GM19463 (cell line): ENCODE results near the gene NACAD.

Experiments used
- ATAC-seq: cut with Tn5 transposase; IDR thresholded peaks from one replicate; pipeline ENCODE4 v1.9.1; 2021; ENCODE audit warnings: mild to moderate bottlenecking, moderate library complexity; ENCODE audit not compliant: unreplicated experiment

NACAD gene

DNA sequence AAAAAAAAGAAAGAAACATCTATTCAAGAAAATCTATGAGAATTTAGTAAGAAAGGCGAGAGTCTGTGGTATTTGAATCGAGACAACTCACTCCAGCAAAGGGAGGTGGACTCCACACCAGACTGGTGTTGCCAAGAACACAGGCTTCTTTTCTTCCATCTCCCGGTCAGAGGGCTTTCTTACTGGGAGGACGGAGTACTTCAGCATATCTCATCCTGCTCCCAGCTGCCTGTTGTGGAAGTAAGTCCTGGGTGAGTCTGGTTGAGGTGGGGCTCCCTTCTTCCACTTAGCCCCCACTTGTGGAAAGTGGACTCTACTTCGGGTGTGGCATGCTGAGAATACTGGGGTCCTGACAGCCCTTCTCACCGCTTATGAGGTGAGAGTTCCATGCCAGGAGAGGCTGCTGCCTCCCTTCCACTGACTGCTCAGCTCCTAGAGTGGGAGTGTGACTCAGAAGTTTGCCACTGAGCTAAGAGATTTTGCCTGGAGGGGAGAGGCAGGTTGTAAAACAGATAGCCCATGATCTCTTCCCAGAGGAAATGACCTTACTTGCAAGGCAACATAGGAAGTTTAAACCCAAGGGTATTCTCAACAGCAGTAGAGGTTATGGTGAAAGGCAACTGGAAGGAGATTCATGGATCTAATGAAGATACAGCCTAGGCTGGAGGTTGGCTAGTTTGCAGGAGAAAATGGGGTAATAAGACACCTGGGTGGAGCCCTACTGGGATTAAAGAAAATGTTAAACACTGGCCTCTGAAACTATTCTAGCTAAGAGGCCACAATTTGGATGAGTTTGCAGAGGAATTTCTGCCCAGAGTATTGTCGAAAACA, 3.5 kb upstream of the NACAD start:
- ATAC-seq = no peak

DNA sequence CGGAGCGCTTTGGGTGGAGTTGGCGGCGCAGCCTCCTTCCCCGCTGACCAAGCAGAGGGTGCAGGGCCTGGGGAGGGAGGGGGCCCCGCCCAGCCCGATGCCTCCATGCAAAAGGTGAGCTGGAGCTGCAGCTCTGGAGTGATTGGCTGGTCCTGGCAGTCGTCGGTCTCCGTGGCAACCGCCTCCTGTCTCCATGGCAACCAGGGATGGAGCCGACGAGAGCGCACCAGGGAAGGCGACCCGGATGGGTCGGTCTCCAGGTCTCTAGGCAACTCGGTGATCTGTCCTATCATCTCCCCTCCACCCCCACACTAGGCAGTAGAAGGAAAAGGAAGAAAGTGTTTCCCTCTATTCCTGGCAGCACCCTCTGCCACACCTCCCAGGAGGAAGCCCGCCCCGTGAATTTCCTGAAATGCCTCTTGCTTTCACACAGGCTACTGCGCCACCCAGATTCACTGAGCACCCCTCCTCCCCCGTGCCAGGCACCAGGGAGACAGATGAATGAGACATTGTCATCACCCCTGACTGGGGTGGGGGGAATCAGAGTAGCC, 647 bp upstream of the NACAD start:
- no peak for ATAC-seq

DNA sequence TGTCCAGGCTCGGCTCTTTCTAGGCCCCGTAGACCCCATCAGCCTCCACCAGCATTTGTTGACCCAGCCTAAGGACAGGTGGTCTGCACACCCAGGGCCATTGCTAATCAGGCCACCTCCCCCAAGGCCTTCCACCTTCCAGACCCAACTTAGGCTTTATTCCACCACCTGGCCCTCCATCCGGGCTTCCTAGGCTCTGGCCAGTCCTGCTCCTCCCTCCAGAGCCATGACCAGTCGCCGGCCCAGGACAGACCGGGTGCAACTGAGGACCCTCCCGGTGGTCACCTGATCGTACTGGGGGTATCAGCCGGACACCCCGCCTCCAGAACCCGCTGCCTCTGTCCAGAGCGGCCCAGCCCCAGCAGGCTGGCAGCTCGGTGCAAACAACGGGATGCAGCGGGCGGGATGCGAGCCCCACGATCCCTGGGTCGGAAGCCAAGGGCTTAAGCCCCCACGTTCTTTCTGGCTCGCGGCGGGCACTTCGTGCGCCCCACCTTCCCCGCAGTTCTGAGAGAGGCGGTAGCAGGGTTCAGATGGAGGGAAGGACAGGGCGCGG, 545 bp downstream of the NACAD start:
- ATAC-seq = no peak

DNA sequence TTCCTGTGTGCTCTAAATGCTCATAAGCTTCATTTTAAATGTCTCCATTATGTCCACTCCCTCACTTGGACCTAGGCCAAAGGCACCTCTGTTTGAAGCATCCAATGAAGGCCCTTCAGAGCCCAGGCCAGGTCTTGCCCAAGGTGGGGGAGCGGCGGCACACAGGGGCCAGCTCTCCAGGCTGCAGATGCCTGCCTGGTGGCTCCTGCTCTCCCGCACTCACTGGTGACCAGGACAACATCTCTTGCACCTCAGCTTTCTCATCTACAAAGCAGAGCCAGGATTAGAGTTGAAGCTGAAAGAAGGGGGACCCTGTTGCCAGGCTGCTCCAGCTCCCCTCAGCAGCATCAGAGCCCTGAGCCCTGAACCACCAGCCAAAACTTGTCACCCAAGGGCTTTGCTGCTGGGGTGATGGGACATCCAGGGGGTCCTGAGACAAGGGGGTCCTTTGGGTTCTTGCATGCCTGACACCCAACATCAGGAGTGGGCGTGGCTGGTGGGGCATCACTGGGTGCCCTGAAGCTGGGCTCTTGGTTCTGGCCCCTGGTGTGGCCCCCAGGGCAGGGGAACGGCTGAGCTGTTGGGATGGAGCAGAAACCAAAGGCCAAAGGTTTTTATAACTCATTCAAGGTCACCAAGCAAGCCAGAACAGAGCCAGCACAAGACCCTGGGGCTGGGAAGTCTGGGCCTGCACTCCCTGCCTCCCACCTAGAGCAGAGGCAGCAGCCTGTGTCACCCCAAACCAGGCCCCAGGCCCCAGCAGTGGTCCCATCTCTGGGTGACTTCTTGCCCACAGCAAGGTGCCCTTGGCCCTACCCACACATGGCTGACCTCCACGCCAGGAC, 1.2 kb downstream of the NACAD start:
- no peak for ATAC-seq

DNA sequence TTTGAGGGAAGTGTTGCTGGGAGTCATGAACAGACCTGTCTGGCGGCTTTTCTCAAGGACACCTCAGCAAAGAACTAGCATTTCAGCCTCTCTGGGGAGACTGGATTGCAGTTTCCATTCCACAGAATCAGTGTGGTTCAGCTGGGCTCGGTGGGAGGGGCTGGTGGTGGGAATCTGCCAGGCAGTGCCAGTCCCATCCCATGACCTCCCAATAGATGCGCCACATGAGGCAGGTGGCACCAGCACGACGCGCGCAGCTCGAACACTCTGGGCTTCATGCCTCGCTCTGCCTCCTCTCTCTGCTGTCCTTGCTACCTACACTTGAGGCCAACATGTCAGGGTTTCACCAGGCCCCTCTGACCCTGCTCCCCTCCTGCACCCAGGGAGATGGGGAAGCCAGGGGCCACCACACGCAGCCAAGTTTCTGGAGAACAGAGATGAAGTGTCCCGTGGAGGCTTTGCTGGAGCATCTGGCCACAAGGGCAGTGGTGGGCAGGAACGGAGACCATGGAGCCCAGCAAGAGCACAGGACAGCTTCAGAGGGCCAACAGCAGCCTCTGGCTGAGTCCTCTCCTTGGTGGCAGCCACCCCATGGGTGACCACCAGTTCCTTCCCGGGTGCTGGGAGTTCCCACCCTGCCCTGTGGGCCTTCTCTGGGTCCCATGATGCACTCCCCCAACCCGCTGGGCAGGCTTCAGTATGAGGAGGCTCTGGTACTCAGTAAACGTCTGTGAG, 2.3 kb downstream of the NACAD start:
- no peak for ATAC-seq

DNA sequence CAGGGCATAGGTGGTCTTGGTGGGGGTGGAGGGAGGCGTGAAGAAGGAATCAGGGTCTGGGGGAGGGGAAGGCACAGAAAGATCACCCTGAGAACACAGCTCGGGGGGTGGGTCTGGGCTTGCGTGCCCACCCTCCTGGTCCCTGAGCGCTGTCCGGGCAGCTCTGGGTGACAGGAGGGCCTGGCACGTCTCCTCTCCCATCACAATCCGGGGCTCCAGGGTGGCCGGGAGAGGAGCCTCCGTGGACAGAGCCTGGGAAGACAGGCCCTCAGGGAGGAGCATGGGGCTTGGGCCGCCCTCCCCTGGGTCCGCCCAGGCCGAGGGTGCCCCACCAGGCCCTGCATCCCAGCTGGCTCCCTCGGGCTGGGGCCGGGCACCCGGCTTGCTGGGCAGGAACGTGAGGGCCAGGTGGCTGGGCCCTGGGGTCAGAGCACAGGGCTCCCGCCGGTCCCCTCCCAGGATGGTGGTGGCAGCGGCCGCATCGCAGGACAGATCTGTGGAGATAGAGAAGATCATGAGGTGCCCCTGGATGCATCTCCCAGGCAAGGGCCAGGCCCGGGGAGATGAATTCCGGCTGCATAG, 3.1 kb downstream of the NACAD start:
- no peak for ATAC-seq

DNA sequence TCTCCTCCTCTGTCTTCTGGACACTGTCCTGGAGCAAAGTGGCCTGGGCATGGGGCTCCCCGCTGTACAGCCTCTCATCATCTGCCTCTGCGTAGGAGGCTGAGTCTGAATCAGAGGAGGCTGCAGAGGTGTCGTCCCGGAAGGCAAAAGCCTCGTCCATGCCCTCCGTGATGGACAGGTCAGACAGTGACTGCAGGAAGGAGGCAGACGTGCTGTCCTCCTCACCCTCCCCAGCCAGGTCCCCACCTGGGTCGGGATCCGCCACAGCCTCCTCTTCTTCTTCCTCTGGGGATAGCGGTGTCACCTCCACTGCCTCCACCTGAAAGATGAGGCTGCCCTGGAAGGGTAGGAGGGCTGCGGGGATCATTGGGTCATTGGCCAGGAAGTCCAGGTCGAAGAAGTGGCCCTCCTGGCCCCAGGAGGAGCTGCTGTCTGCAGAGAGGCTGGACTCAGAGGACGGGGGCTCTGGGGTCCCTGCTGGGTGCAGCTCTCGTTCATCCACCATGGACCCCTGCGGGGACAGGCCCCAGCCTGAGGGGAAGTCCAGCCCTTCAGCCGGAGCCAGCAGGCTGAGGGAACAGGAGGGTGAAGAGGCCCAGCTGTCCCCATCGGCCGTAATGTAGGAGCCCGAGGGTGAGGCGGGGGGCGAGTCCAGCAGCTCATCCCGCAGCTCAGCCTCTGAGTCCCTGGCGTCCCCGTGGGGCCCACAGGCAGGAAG, 3.7 kb downstream of the NACAD start:
- ATAC-seq = no peak

DNA sequence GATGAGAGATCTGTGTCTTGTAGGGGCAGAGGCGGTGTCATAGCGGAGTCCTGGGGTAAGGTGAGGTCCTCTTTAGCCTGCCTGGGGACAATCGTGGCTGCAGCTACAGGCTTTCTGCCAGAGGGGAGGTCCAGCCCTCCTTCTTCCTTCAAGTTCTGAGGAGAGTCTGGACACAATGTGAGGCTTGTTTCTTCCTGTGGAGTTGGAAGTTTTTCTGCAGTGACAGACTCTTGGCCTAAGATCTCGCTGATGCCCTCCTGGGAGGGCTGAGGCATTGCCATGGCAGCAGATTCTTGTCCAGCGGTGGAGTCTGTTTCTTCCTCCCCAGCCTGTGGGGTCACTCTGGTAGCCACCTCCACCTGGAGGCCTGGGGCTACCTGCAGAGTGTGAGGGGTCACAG, 4.4 kb downstream of the NACAD start:
- no peak for ATAC-seq

DNA sequence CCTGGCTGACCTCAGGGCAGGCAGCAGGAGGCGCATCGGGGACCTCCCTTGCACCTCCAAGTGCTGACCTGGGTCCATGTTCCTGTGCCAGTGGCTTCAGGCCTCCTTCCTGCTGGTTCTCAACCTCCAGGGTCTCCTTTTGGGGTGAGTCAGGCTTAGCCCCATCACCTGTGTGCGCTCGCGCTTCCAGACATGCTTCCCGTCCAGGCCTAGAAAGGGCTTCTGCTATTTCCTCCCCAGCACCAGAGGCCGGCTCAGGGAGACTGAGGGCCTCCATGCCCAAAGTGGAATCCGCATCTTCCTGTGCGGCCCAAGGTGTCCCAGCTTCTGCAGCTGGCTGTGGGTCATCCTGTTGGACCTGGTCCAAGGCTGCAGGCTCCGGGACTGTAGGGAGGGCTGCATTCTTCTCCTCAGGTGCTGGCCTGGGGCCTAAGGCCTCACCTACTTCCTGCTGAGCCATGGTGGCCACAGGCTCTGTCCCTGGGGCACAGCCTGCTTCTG, 5.9 kb downstream of the NACAD start:
- ATAC-seq = no peak

DNA sequence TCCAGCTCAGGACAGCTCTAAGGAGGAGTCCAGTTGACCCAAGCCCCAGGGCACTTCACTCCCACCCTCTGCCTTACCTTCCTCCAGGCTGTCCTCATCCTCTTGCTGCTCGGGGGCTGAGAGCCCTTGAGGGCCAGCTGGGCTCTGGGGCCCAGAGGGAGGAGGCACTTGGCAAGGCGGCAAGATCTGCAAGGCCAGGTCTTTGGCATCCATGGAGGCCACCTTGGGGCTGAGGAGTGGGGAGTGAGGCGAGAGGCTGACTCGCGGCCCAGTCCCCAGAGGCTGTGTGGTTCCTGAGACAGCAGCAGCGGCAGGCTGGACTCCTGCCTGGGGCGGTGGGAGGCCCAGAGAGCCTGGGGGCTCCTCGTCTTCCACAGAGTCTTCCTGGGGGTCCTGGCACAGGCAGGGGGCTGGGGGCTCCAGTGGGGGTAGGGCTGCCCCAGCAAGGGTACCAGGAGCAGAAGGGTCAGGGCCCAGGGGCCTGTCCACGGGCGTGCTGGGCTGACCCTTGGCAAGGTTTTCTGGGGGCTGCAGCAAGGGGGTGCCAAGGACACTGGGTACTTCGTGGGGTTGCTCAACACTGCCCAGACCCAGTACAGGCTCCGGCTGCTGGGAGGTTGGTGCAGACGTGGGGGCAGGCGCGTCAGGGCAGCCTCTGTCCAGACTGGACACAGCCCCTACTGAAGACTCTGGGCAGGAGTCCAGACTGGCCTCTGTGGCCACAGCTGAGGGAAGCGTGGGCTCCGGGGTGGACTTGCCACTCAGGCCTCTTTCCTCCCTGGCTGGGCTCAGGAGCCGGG, 6.5 kb downstream of the NACAD start:
- ATAC-seq = no peak

DNA sequence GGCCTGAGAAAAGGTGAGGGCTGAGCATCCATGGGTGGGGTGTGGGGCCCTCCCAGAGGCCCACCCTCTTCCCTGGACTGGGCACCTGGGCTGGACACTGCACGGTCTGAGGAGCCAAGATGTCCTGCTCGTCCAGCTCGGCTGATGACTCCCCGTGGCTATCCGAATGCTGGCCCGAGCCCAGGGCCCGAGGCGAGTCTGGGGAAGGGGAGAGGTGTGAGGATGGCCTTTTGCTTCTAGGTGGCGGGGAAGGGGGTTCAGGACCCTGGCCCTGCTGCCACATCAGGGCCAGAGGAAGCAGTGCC, 7.1 kb downstream of the NACAD start:
- ATAC-seq = no peak

DNA sequence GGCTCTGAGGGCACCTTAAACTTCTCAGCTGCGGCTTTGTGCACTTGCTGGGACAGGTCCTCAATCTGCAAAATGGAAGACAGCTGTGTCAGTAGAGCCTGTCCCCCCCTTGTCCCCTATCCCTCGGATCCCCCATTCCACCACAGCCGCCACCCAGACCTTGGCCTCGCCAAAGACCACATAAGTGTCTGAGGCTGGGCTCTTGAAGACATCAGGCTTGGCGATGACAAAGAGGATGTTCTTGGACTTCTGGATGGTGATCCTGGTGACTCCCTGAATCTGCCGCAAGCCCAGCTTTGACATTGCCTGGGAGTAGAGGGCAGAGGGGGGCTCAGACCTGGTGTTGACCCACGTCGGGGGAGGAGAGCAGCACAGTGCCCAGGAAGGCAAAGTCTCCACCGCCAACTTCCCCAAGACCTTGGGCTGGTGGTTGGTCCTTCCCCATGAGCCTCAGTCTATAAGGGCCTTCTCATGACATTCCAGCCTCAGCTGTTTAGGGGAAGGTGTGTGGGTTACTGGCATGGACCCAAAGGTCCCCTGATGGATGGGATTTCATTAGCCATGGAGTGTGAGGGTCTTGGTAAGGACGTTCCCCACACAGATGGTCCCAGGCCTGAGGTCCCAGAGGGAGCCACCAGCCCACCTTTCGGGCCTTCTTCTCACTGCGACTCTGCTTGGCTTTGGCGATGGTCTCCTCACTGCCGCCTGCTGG, 7.7 kb downstream of the NACAD start:
- no peak for ATAC-seq

DNA sequence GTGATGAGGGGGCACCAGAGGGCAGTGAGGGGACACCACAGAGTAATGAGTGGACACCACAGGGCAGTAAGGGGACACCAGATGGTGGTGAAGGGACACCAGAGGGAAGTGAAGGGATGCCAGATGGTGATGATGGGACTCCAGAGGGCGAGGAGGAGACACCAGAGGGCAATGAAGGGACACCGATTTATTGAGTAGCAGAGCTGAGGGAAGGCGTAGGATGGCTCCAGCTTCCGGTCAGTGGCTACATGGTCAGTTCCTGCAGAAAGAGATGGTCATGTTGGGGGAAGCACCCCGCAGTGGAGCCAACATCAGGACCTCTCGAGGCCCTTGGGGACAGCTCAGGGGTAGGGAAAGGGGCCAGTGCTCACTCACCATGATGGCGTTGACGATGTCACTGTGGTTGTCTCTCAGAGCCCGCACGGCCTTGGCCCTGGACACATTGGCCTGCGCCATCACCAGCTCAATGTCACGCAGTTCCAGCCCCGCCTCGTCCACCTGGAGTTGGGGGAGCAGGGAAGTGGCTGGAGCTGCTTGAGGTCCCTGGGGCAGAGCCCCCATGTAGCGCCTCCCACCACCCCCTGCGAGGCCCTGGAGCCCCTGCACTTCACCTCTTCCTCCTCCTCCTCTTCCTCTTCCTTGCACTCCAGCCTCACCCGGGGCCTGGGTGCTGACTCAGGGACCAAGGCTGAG, 8.4 kb downstream of the NACAD start:
- no peak for ATAC-seq

DNA sequence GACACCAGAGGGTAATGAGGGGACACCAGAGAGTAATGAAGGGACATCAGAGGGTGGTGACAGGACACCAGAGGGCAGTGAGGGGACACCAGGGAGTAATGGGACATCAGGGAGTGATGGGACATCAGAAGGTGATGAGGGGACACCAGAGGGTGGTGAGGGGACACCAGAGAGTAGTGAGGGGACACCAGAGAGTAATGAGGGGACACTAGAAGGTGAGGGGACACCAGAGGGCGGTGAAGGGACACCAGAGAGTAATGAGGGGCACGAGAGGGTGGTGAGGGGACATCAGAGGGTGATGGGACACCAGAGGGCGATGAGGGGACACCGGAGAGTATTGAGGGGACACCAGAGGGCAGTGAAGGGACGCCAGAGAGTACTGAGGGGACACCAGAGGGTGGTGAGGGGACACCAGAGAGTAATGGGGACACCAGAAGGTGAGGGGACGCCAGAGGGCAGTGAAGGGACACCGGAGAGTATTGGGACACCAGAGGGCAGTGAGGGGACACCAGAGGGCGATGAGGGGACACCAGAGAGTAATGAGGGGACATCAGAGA, 10.6 kb downstream of the NACAD start:
- no peak for ATAC-seq

DNA sequence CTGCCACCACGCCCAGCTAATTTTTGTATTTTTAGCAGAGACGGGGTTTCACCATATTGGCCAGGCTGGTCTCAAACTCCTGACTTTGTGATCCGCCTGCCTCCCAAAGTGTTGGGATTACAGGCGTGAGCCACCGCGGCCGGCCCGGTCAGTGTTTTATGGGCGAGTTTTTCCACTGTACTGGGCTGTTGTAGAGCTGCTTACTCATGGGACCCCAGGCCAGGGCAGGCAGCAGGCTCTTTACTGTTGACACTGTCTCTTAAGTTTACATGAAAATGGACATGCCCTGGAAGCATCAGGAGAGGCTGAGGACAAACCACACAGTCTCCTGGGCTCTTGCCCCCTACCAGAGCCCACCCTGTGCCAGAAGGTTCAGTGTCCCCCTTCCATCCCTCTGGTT, 11.2 kb downstream of the NACAD start:
- no peak for ATAC-seq

DNA sequence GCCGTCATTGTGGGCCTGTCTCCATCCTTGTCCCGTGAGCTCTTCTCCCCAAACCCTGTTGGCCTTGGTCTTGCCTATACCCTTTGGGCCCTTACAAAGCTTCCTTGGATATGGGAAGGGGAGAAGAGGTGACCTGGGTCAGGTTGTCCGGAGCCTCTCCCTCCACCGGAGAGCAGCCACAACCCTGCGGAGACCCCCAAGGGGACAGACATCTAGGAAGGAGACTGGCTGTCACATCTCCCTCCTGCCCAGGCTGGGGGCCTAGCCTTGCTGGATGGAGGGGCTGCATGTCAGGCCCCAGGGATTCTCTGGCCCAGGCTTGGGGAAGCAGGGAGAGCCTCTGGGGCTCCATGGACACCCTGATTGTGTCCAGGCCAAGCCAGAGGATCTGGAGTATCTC, 11.8 kb downstream of the NACAD start:
- no peak for ATAC-seq
